Measurements from ENCODE around the gene GRIK1.

GRIK1 gene

DNA sequence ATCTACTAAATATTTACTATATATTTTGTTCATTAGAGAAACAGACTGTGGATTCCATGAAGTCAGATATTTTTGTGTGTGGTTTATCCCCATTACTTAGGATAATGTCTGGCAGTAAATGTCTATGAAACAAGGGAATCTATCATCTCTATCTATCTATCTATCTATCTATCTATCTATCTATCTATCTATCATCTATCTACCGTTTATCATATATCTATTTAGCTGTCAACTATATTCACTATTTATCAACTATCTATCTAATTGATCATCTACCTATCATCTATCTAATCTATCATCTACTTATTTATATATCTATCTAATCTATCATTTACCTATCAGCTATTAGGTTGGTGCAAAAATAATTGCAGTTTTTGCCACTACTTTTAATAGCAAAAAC is 255.7 kb downstream of the GRIK1 start:
- H3K4me3 ChIP-seq, result no peak overlapping the region
- no peak overlapping the region for H3K27ac ChIP-seq

DNA sequence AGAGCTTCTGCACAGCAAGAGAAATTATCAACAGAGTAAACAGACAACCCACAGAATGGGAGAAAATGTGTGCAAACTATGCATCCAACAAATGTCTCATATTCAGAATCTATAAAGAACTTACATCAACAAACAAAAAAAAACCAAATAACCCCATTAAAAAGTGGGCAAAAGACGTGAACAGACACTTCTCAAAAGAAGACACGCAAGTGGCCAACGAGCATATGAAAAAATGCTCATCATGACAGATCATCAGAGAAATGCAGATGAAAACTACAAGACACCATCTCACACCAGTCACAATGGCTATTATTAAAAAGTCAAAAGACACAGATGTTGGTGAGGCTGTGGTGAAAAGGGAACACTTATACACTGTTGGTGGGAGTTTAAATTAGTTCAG is 257.0 kb downstream of the GRIK1 start:
- H3K4me3 ChIP-seq, result no peak overlapping the region
- H3K27ac ChIP-seq, result no peak overlapping the region

DNA sequence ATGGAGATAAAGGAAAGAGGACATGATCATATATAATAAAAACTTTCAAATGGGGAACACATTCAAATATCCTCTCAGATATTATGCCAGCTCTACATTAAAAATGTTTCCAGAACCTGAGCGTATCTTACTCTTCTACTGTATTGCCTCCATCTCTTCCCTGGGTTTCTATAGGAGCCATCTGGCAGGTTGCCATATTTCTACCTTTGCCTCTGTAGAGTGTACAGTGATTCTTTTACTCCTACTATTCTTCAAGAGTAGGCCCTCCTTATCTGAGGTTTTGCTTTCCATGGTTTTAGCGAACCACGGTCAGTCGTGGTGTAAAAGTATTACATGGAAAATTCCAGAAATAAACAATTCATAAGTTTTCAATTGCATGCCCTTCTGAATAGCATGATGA is 259.5 kb downstream of the GRIK1 start:
- no peak overlapping the region for H3K27ac ChIP-seq
- no peak overlapping the region for H3K4me3 ChIP-seq

DNA sequence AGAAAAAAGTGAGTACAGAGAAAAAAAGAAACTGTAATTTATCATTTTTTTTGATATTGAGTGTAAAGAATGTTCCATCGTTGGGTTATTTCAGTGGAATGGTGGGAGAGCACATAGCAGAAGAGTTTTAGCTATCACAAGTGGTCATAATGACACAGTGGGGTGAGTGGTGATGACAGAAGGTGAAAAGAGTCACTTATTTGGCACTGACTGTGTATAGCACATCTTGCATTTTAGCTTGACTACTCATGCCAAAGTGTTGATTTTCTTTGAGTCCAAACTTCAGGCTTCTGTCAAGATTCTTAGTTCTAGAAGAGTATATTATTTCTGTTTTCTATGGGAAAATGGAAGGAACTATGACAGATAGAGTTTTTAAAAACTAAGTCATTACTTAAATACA is 261.2 kb downstream of the GRIK1 start:
- Histone ChIP-seq H3K27ac (no peak overlapping the region), H3K4me3 (no peak overlapping the region)

DNA sequence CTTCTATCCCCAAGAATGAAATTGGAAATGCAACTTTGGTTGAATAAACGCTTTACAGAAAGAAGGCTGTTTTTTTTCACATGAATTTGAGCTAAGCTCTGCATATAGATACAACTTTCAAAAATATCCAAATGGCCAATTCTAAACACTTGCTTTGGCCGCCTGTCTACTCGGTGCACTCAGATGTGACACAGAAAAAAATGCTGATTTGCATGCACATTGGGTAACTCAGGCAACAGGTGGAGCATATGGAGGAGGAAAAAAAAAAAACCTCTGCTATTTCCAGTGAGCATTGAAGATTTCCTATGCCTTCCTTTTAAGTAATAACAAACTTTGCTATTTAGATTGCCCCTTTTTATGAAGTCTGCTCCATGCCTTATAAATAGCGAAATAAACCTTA is 262.5 kb downstream of the GRIK1 start:
- Histone ChIP-seq H3K4me3 (no peak overlapping the region), H3K27ac (no peak overlapping the region)

DNA sequence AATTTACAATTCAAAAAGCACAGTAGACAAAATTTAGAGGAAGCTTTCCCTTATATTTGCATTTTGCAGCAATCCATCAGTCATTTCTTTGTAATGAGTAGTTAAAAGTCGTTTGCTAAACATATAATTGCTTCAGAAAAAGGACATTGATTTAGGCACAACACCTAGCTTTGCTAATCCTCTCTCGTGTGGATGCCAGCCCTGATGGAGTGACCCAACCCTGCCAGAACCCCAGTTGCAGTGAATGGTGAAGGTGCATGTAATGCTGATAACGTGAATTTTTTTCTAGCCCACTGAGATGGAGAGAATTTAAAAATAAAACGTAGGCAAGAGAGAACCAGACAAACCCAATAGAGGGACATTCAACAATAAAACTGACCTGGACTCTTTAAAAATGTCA is 263.4 kb downstream of the GRIK1 start:
- Histone ChIP-seq H3K4me3 (no peak overlapping the region), H3K27ac (no peak overlapping the region)

DNA sequence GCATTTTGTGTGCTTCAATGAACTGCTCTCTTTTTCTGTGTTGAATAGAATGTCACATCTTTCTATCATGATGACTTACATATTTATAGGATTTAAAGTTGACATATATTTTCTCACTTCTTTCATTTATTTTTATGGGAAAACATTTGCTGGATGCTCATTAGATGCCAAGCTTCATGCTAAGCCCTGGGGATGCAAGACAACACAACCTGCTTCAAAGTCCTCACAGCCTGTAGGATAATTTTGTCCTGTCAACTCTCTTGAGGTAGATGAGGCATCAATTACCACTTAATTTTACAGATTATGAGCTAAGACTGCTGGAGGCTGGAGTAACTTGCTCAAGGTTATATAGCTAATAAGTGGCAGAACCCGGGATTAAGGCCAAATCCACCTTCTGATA is 264.3 kb downstream of the GRIK1 start:
- Histone ChIP-seq H3K27ac (no peak overlapping the region), H3K4me3 (no peak overlapping the region)

DNA sequence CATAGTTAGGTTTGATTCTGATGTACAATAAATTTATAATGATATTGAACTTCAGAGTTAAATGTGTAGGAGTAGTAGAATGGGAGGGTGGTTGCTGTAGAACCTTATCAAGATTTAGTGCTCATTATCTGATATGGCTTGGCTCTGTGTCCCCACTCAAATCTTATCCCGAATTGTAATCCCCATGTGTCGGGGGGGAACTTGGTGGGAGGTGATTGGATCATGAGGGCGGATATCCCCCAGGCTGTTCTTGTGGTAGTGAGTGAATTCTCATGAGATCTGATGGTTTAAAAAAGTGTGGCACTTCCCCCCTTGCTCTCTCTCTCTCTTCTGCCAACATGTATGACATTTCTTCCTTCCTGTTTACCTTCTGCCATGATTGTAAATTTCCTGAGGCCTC is 265.5 kb downstream of the GRIK1 start:
- Histone ChIP-seq H3K27ac (no peak overlapping the region), H3K4me3 (no peak overlapping the region)

DNA sequence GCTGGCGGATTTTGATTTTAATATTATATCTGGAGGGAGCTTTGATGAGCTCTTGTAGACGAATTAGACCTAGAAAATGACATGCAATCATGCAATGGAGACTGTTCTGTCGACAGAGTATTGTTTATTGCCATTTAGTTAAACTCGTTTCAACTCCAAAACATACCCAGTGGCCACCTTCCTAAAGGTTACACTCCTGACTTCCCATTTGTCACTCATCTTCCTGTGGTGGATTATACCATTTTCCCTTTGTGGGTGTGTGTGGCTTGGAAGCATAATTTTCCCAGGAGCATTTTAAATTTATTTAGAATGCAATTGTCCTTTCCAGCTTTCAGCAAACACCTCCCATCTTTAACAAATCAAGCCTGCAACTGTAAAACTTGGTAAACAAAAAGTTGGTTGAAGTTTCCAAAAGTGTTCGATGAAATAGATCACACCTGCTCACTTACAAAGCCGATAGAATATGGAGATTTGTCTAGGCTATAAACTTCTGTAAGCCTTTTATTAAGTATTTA is 266.6 kb downstream of the GRIK1 start:
- H3K27ac ChIP-seq, result no peak overlapping the region
- H3K4me3 ChIP-seq, result no peak overlapping the region

DNA sequence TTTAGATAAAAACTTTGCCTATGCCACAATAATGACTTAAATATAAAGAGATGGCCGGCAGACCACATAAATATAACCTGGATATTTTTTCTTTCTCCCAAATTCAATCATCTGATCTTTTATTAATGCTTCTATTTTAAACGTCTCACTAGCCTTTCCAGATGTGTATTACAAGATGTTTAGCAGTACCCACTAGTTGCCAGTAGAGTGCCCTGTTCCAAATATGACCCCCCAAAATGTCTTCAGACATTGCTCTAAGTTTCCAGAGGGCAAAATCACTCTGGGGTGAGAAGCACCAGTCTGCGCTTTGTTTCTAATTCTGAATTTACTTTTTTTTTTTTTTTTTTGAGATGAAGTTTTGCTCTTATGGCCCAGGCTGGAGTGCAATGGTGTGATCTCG is 268.1 kb downstream of the GRIK1 start:
- H3K4me3 ChIP-seq, result no peak overlapping the region
- H3K27ac ChIP-seq, result no peak overlapping the region

DNA sequence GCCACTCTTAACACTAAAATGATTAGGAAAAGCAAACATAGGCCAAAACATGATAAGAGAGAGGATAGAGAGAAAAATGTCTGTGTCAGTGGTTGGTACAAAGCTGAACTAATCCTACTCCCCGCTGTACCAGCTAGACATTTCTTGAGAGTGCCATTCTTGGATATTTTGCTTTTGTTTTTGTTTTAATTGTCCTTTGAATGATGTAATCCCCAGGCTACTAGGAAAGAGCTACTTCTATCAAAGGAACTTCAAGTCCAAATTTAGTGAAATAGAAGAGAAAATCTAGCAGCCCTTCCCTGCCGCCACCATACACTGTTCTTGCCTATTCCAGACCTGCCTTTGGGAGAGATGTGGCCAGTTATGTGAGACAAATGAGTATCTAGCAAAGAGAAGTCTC is 269.6 kb downstream of the GRIK1 start:
- no peak overlapping the region for H3K27ac ChIP-seq
- no peak overlapping the region for H3K4me3 ChIP-seq

DNA sequence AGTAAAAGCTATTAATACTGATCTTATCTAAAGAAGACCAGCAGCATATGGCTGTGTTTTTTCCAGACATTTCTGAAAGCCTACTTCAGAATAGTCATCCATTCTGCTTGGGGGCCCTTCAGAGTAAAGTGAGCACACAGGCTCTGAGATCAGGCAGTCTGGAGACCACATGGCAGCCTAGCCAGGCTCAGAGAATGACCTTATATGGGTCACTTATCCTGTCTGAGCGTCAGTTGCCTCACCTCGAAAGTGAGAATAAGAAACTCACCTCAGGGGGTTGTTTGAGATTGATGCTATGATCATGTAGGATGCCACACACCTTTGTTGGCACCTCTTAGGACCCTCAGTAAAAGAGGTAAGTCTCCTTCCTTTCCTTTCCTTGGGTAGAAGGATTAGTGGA is 270.4 kb downstream of the GRIK1 start:
- Histone ChIP-seq H3K27ac (no peak overlapping the region), H3K4me3 (no peak overlapping the region)

DNA sequence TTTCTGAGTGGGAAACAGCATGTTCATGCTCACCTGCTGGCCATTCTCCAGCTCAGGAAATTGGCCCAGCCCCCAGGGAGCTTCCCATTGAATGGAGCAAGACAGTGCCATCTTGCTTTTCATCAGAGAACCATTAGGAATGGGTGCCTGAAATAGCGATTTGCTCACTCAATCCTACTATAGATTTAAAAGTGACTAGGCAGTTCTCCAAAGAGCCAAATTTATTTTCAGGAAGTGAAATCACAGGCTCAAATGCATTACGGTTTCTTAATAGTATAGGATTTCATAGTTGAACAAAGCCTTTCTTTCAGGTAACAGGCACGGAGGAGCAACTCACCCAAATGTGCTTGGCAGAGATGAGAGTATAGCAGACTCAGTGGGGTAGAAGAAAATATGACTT is 272.1 kb downstream of the GRIK1 start:
- no peak overlapping the region for H3K4me3 ChIP-seq
- no peak overlapping the region for H3K27ac ChIP-seq

DNA sequence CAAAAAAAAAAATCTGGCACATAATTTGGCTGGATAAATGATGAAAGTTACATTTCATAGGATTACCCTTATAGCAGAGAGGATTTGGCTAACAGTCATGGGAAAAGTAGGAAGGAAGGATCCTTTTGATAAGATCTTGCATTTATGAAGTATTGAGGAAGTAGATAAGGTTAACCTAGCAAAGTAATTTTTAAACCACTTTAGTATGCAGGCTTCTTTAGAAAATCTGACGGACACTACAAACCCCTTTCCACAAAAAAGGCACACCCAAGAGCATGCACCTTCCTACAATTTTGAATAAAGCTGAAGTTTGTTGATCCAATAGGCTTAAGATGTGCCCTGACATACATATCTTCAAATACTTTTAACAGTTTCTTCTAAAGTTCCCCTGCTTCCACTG is 275.2 kb downstream of the GRIK1 start:
- Histone ChIP-seq H3K4me3 (no peak overlapping the region), H3K27ac (no peak overlapping the region)

DNA sequence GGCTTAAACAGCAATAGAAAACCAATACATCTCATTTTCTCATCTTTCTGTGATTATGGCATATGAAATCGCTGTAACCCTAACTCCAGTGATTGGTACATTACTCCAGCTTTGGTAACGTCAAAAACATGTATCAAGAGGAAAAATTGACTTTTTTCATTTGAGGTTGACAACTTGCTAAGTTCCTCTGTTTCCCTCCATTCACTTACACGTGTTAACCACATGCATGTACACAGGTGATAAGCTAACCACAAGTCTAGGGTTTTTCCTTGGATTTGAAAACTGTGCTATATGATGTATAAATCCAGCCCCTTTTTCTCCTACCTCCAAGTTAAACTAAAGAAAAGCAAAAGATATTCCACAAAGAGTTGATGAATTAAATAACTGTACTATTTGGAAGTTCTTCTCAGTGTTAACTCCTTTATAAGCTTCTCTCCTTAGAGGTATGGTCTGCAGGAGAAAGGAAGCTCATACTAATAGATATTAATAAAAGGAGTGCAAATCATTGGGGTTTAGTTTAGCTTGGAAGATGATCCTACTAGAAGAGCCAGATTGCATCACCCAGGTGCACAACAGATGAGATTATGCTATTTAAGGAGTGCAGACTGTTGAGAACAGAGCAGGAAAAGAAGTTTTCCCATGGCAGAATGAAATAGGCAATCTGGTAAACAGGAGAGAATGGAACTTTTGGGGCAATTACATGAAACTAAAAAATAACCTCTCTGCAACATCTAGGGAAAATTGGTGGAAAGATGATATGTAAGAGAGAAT is 277.9 kb downstream of the GRIK1 start:
- Histone ChIP-seq H3K4me3 (no peak overlapping the region), H3K27ac (no peak overlapping the region)

DNA sequence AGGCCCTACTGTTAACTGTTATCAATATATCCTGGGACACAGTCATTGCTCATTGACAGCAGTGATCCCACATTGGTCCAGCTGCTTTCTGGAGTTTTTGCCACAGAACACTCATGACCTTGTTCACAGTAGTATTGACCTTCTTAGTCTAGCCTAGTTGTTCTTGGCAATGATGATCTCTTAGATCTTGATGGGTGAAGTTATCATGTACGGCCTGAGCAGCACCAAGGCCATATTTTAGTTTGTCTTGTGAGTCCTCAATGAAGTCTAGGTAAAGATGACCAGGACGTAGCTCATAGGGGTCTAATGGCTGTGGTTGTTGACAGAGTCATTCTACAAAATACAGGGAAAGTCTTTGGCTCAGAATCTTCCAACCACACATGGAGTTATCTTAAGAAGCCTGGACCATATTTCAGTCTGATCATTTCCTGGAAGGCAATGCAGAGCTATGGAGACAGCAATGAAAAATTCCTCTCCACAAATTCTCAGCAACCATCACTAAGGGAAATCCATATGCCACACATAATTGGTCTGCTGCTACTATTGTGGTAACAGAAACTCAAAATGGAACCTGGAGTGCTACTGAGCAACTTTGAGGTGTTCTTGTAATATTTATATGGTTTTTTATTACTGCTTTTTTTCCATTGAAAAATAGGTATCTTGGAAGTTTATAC is 279.6 kb downstream of the GRIK1 start:
- Histone ChIP-seq H3K27ac (no peak overlapping the region), H3K4me3 (no peak overlapping the region)

DNA sequence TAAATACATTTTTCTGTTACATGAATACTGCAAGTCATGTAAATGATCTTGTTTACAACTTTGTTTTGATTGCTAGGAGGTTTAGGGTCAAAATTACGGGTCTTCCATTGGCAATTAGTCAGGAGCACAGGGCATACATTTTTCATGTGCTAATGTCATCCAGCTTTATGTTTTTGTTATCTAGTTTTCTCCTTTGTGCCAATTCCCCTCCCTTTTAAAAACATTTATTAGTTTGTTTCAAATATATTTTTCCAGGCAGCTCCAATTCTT is 280.9 kb downstream of the GRIK1 start:
- Histone ChIP-seq H3K4me3 (no peak overlapping the region), H3K27ac (no peak overlapping the region)

DNA sequence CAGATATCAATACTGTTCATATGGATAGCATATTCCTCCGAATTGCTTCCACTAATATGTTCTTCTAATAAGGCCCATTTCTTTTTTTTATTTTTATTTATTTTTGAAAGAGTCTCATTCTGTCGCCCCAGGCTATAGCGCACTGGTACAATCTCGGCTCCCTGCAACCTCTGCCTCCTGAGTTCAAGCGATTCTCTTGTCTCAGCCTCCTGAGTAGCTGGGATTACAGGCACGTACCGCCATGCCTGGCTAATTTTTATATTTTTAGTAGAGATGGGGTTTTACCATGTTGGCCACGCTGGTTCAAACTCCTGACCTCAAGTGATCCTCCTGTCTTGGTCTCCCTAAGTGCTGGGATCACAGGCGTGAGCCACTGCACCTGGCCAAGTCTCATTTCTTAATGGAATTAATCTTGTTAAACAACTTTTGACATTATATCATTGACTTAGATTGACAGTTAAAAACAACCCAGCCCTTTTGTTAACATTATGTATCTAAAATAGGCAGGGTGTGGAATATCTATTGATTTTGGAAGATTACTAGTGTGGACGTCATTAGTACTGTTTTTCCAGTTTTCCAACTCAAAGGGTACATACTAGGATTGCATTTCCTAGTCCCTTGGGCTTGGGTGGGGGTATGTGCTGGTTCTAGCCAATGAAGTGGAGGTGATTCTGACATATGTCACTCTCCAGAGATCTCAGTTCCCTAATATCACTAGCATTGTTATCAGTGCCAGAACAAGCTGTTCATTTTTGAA is 281.4 kb downstream of the GRIK1 start:
- H3K4me3 ChIP-seq, result no peak overlapping the region
- H3K27ac ChIP-seq, result no peak overlapping the region

DNA sequence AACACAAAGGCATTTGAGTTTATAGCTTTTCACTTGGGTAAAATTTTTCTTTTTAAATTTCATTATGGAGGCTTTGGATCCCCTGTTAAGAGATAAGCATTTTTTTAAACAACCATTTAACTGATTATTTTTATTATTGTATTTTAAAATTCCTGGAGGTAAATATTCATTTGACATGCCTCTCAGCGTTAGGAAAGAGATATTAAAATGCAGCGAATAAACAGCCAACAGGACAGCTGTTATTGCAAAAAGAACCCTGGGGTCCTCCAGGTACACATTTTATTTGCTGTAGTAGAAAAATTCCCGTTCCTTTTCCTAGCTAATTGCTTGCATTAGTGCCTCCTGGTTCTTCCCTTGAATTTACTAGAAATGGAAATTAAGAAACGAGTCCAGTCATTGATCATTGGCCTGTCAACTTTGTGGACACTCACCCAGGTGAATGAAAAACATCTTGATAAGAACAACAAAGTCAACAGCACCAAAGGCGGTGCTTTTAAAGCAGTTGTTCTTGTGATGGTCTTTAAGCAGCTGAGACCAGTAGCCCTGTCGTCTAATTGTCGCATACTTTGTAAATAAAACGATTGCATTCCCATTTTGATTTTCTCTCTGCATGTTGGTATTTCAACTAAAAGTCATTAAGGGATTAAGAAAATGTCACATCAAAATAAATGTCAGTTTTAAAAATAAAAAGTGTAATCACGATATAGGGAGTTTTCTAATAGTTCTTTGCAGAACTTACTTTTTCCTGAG is 282.4 kb downstream of the GRIK1 start:
- no peak overlapping the region for H3K27ac ChIP-seq
- H3K4me3 ChIP-seq, result no peak overlapping the region

DNA sequence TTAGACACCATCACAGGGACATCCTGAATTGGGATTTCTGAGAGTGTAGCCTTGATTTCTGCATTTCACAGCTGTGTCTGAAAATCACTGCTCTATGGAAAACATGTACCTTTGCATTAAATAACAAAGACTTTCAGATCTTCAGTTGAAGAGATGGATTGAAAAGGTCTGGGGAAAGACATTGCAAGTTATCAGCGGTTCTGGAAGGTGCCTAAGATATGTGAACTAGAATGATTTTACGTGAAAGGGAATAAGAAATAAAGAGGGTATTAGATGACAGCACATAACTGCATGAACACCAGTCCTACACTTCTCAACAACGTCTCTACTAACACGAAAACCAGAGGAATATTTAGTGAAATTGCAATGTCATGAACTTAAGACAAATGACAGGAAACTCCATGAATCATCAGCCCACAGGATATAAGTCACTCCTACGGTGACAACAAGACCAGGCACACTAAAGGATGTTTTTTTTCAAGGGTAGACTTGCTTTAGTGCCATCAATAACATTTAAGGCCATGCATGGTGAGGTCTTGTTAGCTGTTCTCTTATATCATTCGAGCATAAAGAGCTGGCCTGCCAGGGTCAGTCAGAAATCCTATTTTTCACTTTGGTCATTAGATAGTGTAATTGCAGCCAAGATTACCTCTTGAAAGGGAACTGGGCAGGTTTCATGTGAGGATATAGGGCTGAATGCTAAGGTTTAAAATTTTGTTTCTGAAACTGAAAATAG is 283.1 kb downstream of the GRIK1 start:
- Histone ChIP-seq H3K27ac (no peak overlapping the region), H3K4me3 (no peak overlapping the region)

All from skin epidermis (tissue), 12 donors.